Keratinocyte (primary cell): ENCODE measurements around the gene TBX20.
"Not testable (repeated sequence)": the region's sequence is repeated elsewhere in the genome, so short reads cannot be mapped to it uniquely, and the experiment has no call there.

Experiments used
- EZH2 ChIP-seq: IDR thresholded peaks from one replicate; pipeline ENCODE4 v1.6.1; 2012; ENCODE audit warnings: inconsistent platforms, mild to moderate bottlenecking, low read length, moderate library complexity
- TF ChIP-seq, protein P1 (sequence below), 3 experiments: IDR thresholded peaks in 1 of 3; conservative IDR thresholded peaks in 1 of 3; optimal IDR thresholded peaks in 1 of 3; 2 replicates in 2 of 3; 3 replicates in 1 of 3; pipeline versions ENCODE3 to v1.5.1; 2011; ENCODE audit warnings: low read length in 3 of 3, mild to moderate bottlenecking in 3 of 3, moderate library complexity in 2 of 3, control low read depth in 1 of 3, inconsistent platforms in 1 of 3; ENCODE audit not compliant: insufficient read depth in 2 of 3; ENCODE audit errors: extremely low read depth in 1 of 3

DNA sequence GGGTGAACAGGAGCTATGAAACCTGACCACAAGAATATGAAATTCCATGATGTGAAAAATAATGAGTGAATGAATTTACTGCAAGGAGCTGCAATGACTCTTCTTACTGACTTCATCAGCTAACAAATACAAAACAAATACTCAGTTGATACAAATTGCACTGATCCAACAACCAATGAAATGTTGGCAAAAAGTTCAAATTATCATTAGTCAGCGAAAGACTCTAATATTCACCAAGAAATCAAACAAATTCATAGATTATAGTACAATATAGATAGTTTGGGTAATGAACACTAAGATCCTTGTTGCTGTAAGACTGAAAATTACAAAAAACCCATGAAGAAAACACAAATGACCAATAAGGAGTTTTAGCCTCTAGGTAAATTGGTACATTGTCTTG, 49.0 kb downstream of the TBX20 start:
- TF ChIP-seq, protein P1, sequence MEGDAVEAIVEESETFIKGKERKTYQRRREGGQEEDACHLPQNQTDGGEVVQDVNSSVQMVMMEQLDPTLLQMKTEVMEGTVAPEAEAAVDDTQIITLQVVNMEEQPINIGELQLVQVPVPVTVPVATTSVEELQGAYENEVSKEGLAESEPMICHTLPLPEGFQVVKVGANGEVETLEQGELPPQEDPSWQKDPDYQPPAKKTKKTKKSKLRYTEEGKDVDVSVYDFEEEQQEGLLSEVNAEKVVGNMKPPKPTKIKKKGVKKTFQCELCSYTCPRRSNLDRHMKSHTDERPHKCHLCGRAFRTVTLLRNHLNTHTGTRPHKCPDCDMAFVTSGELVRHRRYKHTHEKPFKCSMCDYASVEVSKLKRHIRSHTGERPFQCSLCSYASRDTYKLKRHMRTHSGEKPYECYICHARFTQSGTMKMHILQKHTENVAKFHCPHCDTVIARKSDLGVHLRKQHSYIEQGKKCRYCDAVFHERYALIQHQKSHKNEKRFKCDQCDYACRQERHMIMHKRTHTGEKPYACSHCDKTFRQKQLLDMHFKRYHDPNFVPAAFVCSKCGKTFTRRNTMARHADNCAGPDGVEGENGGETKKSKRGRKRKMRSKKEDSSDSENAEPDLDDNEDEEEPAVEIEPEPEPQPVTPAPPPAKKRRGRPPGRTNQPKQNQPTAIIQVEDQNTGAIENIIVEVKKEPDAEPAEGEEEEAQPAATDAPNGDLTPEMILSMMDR (optimal IDR thresholded peaks at IDR 0.05 in 1 of 3, IDR thresholded peaks at IDR 0.05 in 1 of 3, conservative IDR thresholded peaks at IDR 0.05 in 1 of 3; ENCODE audit: extremely low read depth in 1 of 3, insufficient read depth in 2 of 3, low read length in 3 of 3): not testable (repeated sequence)
- not testable (repeated sequence) for TF ChIP-seq EZH2
